Measurements from ENCODE around the gene MAGEA4. TPM values are rescaled to one million over a fixed set of nuclear protein-coding genes. Genes with fewer than 3 reads are reported as not detected.
"Not testable (repeated sequence)": the region's sequence is repeated elsewhere in the genome, so short reads cannot be mapped to it uniquely, and the experiment has no call there.

The MAGEA4 gene
- total and polyA plus RNA-seq, 2 donors: not detected

DNA sequence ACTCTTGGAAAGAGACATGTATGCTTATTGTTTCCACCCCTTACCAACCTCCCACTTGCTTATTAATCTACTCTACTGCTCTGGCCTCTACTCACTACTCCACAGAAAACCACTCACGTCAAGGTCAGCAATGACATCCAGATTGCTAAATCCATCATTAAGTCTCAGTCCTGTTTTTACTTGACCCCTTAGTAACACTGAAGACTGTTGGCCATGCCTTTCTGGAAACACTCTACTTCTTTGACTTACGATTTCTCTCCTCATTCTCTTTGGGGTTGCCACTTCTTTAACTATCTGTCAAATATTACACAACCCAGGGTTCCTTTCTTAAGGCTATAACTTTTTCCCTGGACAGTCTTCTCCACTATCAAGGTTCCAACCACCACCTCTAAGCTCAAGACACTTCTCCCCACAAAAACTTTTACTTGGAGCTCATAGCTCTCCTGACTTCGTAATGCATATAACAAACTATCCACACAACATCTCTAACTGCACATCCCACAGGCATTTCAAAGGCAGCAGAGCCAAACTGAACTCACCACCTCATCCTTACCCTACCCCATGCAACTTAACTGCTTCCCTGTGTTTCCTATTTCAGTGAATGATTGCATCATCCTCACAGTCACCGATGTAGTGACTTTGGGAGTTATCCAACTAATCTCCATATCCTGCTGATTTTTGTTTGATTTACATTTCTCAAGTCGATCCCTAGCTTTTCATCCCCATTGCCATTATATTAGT is 15.8 kb upstream of the MAGEA4 start:
- no peaks in the 10 kb centered on the region for H3K9me3 ChIP-seq (ENCODE audit: control insufficient read depth in 2 of 2, insufficient read depth in 1 of 2, low read length in 1 of 2)
- H3K27ac ChIP-seq (ENCODE audit: low read depth in 1 of 2, low read length in 1 of 2): no peak overlapping the region
- H3K36me3 ChIP-seq (ENCODE audit: control insufficient read depth in 2 of 2, insufficient read depth in 2 of 2, low read length in 1 of 2): no peaks in the 10 kb centered on the region
- 90% methylated on average over 5 of the region's 5 CpGs for WGBS
- H3K27me3 ChIP-seq (ENCODE audit: control insufficient read depth in 2 of 2, insufficient read depth in 1 of 2, low read length in 1 of 2): no peaks in the 10 kb centered on the region
- no peak overlapping the region for H3K4me3 ChIP-seq (ENCODE audit: low read length in 2 of 2)
- H3K4me1 ChIP-seq (ENCODE audit: control insufficient read depth in 2 of 2, insufficient read depth in 2 of 2, low read length in 2 of 2): no peaks in the 10 kb centered on the region
- no peak for DNase-seq (ENCODE audit: low read depth in 6 of 9, low spot score in 9 of 9)

DNA sequence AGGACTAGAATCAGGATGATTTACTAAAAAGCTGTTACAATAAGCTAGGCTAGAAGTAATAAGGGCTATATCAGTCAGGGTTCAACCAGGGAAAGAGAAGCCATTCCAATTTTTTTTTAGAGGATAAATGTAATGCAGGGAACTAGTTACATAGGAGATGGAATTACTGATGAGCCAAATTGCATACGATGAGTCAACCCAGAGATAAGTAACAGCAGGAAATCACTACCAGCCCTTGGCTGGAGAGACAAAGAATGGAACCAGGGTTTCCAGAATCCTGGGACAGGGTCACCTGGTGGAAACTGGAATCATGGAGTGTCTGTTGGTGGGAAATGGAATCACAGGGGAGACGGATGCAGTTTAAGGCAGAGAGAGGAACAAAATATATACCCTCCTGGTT is 13.1 kb upstream of the MAGEA4 start:
- H3K4me1 ChIP-seq (ENCODE audit: control insufficient read depth in 2 of 2, insufficient read depth in 2 of 2, low read length in 2 of 2): no peaks in the 10 kb centered on the region
- no peak for DNase-seq (ENCODE audit: low read depth in 6 of 9, low spot score in 9 of 9)
- H3K27ac ChIP-seq (ENCODE audit: low read depth in 1 of 2, low read length in 1 of 2): no peak overlapping the region
- H3K36me3 ChIP-seq (ENCODE audit: control insufficient read depth in 2 of 2, insufficient read depth in 2 of 2, low read length in 1 of 2): no peaks in the 10 kb centered on the region
- 93% methylated on average over 2 of the region's 2 CpGs for WGBS
- no peaks in the 10 kb centered on the region for H3K9me3 ChIP-seq (ENCODE audit: control insufficient read depth in 2 of 2, insufficient read depth in 1 of 2, low read length in 1 of 2)
- H3K4me3 ChIP-seq (ENCODE audit: low read length in 2 of 2): no peak overlapping the region
- H3K27me3 ChIP-seq (ENCODE audit: control insufficient read depth in 2 of 2, insufficient read depth in 1 of 2, low read length in 1 of 2): no peaks in the 10 kb centered on the region

DNA sequence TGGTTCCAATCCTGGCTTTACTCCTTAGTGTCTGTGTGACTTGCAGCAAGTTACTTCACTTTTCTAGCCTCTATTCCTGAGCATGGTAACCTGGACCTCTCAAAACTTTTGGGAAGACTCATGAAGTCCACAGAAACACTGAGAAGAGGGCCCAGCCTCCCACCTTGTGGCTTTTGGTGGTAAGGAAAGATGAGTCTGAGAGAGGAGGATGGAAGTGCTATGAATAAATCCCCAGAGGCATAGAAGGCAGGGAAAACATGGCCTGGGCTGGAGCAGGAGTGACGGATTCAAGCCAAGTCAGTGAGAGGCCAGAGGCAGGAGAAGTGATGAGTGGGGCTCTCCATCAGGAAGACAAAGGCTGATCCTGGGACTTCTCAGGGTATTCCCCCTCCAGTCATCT is 10.9 kb upstream of the MAGEA4 start:
- DNase-seq (ENCODE audit: low read depth in 6 of 9, low spot score in 9 of 9): no peak
- Histone ChIP-seq H3K27ac (ENCODE audit: low read depth in 1 of 2, low read length in 1 of 2) (no peak overlapping the region), H3K36me3 (ENCODE audit: control insufficient read depth in 2 of 2, insufficient read depth in 2 of 2, low read length in 1 of 2) (no peaks in the 10 kb centered on the region), H3K9me3 (ENCODE audit: control insufficient read depth in 2 of 2, insufficient read depth in 1 of 2, low read length in 1 of 2) (no peaks in the 10 kb centered on the region), H3K4me3 (ENCODE audit: low read length in 2 of 2) (no peak overlapping the region), H3K27me3 (ENCODE audit: control insufficient read depth in 2 of 2, insufficient read depth in 1 of 2, low read length in 1 of 2) (no peaks in the 10 kb centered on the region), H3K4me1 (ENCODE audit: control insufficient read depth in 2 of 2, insufficient read depth in 2 of 2, low read length in 2 of 2) (no peaks in the 10 kb centered on the region)
- WGBS: 86% methylated on average over 1 of the region's 1 CpG

DNA sequence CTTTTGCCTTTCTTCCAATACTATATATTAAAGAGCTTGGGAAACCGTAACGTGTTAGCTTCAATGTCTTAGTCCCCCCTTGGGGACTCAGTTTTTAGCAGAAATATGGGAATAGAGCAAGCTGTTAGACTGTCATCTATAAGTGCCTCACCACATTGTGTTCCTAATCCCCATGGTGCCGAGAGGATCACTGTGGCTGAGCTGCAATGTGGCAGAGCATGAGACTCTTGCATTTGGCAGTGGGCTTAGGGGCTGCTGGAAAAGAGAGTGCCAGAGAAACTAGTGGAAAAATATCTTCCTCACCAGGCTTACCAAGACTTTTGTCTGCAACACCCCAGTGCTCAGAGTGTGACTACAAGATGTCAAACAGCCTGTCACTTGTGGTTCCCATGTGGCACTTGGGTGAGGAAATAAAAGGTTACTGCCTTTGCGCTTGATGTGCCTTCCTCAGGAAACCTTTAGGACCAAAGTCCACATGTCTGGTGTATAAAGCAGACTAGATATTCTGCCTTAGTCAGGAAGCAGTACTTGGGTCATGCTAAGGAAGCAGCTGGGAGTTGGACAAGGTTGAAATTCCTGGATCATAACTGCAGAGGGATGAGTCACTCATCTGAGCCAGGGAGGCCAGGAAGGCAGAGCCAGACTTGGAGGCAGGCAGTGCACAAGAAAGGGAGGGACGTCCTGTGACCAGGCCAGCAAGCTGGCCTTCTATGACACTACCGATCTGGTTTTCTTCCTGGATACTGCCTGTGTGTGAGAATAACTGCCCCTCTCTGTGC is 9.7 kb upstream of the MAGEA4 start:
- Histone ChIP-seq H3K9me3 (ENCODE audit: control insufficient read depth in 2 of 2, insufficient read depth in 1 of 2, low read length in 1 of 2) (no peaks in the 10 kb centered on the region), H3K27me3 (ENCODE audit: control insufficient read depth in 2 of 2, insufficient read depth in 1 of 2, low read length in 1 of 2) (no peaks in the 10 kb centered on the region), H3K4me1 (ENCODE audit: control insufficient read depth in 2 of 2, insufficient read depth in 2 of 2, low read length in 2 of 2) (no peaks in the 10 kb centered on the region), H3K27ac (ENCODE audit: low read depth in 1 of 2, low read length in 1 of 2) (no peak overlapping the region), H3K36me3 (ENCODE audit: control insufficient read depth in 2 of 2, insufficient read depth in 2 of 2, low read length in 1 of 2) (no peaks in the 10 kb centered on the region), H3K4me3 (ENCODE audit: low read length in 2 of 2) (no peak overlapping the region)
- WGBS: 76% methylated on average over 6 of the region's 6 CpGs
- DNase-seq (ENCODE audit: low read depth in 6 of 9, low spot score in 9 of 9): no peak

DNA sequence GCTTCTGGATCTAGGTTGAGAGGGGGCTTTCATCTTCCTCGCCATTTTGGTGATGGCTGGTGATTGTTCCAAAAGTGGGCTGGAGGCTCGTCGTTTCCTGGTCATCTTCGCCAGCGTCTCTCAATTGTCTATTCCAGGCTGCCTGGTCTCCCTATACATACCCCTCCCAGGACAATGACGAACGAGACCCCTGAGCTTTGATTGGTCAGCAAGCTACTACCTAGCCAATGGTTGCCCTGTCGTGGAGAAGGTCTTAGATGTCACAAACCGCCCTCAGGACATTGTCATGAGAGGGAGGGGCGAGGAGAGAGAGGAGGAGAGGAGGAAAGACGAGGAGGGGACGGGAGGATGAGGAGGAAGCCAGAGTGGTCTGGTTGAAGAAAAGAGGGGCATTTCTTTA is 7.7 kb upstream of the MAGEA4 start:
- 95% methylated on average over 12 of the region's 12 CpGs for WGBS
- Histone ChIP-seq H3K36me3 (ENCODE audit: control insufficient read depth in 2 of 2, insufficient read depth in 2 of 2, low read length in 1 of 2) (no peaks in the 10 kb centered on the region), H3K27ac (ENCODE audit: low read depth in 1 of 2, low read length in 1 of 2) (no peak overlapping the region)

DNA sequence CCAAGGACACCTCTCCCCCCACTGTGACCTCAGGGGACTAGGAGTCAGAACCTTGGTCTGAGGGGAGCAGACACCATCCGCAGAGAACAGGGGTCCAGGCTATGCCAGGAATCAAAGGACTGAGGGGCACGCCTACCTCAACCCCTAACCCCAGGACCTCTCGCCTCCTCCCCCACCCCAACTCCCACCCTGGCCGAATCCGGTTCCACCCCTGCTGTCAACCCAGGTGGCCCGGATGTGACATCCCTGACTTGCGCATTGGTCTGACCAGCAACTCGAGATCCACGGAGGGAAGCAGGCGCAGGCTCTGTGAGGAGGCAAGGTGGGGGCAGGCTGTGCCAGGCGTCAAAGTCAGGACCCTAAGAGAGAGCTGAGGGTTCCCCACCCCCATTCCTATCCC is 468 bp upstream of the MAGEA4 start:
- Histone ChIP-seq H3K36me3 (ENCODE audit: control insufficient read depth in 2 of 2, insufficient read depth in 2 of 2, low read length in 1 of 2) (no peaks in the 10 kb centered on the region), H3K27me3 (ENCODE audit: control insufficient read depth in 2 of 2, insufficient read depth in 1 of 2, low read length in 1 of 2) (no peaks in the 10 kb centered on the region)
- WGBS: 92% methylated on average over 11 of the region's 11 CpGs

More for the DNA sequence above, 7.7 kb upstream of the MAGEA4 start:
- no peaks in the 10 kb centered on the region for H3K4me1 ChIP-seq (ENCODE audit: control insufficient read depth in 2 of 2, insufficient read depth in 2 of 2, low read length in 2 of 2)
- H3K9me3 ChIP-seq (ENCODE audit: control insufficient read depth in 2 of 2, insufficient read depth in 1 of 2, low read length in 1 of 2): no peaks in the 10 kb centered on the region
- DNase-seq (ENCODE audit: low read depth in 6 of 9, low spot score in 9 of 9): no peak
- no peak overlapping the region for H3K4me3 ChIP-seq (ENCODE audit: low read length in 2 of 2)
- no peaks in the 10 kb centered on the region for H3K27me3 ChIP-seq (ENCODE audit: control insufficient read depth in 2 of 2, insufficient read depth in 1 of 2, low read length in 1 of 2)

DNA sequence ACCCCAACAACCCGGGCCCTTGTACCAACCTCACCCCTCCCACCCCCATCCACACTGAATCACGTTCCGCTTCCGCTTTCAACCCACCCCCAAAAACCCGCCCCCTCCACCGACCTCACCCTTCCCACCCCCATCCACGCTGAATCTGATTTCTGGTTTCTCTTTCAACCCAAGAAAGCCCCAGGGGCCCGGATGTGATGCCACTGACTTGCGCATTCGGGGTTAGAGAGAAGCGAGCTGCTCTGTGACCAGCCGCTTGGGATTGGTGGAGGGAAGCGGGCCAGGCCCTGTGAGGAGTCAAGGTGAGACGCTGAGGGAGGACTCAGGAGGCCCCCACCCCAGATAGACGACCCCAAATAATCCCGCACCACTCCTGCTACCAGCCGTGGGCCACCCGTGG is 6.0 kb downstream of the MAGEA4 start:
- not testable (repeated sequence) for DNase-seq (ENCODE audit: low read depth in 6 of 9, low spot score in 9 of 9); H3K36me3 ChIP-seq (ENCODE audit: control insufficient read depth in 2 of 2, insufficient read depth in 2 of 2, low read length in 1 of 2); H3K27me3 ChIP-seq (ENCODE audit: control insufficient read depth in 2 of 2, insufficient read depth in 1 of 2, low read length in 1 of 2); H3K27ac ChIP-seq (ENCODE audit: low read depth in 1 of 2, low read length in 1 of 2); H3K4me1 ChIP-seq (ENCODE audit: control insufficient read depth in 2 of 2, insufficient read depth in 2 of 2, low read length in 2 of 2); H3K4me3 ChIP-seq (ENCODE audit: low read length in 2 of 2)
- WGBS: 96% methylated on average over 18 of the region's 18 CpGs
- H3K9me3 ChIP-seq (ENCODE audit: control insufficient read depth in 2 of 2, insufficient read depth in 1 of 2, low read length in 1 of 2): peaks cover 0 to 29% of the 10 kb centered on the region in 2 donors

More for the DNA sequence above, 468 bp upstream of the MAGEA4 start:
- H3K4me1 ChIP-seq (ENCODE audit: control insufficient read depth in 2 of 2, insufficient read depth in 2 of 2, low read length in 2 of 2): no peaks in the 10 kb centered on the region
- H3K27ac ChIP-seq (ENCODE audit: low read depth in 1 of 2, low read length in 1 of 2): no peak overlapping the region
- no peak for DNase-seq (ENCODE audit: low read depth in 6 of 9, low spot score in 9 of 9)
- peaks cover 0 to 5% of the 10 kb centered on the region in 2 donors for H3K9me3 ChIP-seq (ENCODE audit: control insufficient read depth in 2 of 2, insufficient read depth in 1 of 2, low read length in 1 of 2)
- H3K4me3 ChIP-seq (ENCODE audit: low read length in 2 of 2): no peak overlapping the region

DNA sequence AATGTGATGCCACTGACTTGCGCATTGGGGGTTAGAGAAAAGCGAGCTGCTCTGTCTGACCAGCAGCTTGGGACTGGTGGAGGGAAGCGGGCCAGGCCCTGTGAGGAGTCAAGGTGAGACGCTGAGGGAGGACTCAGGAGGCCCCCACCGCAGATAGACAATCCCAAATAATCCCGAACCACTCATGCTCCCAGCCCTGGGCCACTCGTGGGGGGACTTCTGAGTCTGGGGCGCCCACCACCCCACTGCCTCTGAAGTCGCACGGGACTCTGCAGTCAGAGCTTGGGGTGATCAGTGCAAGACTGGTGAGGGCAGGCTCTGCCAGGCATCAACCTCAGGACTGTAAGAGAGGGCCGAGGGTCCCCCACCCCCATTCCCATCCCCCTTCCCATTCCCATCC is 6.9 kb downstream of the MAGEA4 start:
- no peak for DNase-seq (ENCODE audit: low read depth in 6 of 9, low spot score in 9 of 9)
- 99% methylated on average over 11 of the region's 11 CpGs for WGBS

DNA sequence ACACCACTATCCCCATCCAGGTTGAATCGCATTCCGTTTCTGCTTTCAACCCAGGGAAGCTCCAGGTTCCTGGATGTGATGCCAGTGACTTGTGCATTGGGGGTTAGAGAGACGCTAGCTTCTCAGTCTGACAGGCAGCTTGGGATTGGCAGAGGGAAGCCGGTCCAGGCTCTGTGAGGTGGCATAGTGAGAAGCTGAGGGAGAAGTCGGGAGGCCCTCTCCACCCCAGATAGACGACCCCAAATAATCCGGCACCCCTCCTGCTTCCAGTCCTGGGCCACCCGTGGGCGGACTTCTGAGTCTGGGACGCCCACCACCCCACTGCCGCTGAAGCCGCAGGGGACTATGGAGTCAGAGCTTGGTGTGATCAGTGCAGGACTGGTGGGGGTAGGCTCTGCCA is 7.4 kb downstream of the MAGEA4 start:
- Histone ChIP-seq H3K9me3 (ENCODE audit: control insufficient read depth in 2 of 2, insufficient read depth in 1 of 2, low read length in 1 of 2) (peaks cover 0 to 33% of the 10 kb centered on the region in 2 donors), H3K4me3 (ENCODE audit: low read length in 2 of 2) (no peak overlapping the region), H3K4me1 (ENCODE audit: control insufficient read depth in 2 of 2, insufficient read depth in 2 of 2, low read length in 2 of 2) (no peaks in the 10 kb centered on the region), H3K27ac (ENCODE audit: low read depth in 1 of 2, low read length in 1 of 2) (no peak overlapping the region), H3K27me3 (ENCODE audit: control insufficient read depth in 2 of 2, insufficient read depth in 1 of 2, low read length in 1 of 2) (no peaks in the 10 kb centered on the region), H3K36me3 (ENCODE audit: control insufficient read depth in 2 of 2, insufficient read depth in 2 of 2, low read length in 1 of 2) (no peaks in the 10 kb centered on the region)
- WGBS: 97% methylated on average over 12 of the region's 12 CpGs
- no peak for DNase-seq (ENCODE audit: low read depth in 6 of 9, low spot score in 9 of 9)

More for the DNA sequence above, 6.9 kb downstream of the MAGEA4 start:
- Histone ChIP-seq H3K36me3 (ENCODE audit: control insufficient read depth in 2 of 2, insufficient read depth in 2 of 2, low read length in 1 of 2) (no peaks in the 10 kb centered on the region), H3K4me1 (ENCODE audit: control insufficient read depth in 2 of 2, insufficient read depth in 2 of 2, low read length in 2 of 2) (no peaks in the 10 kb centered on the region), H3K27ac (ENCODE audit: low read depth in 1 of 2, low read length in 1 of 2) (no peak overlapping the region), H3K4me3 (ENCODE audit: low read length in 2 of 2) (no peak overlapping the region), H3K9me3 (ENCODE audit: control insufficient read depth in 2 of 2, insufficient read depth in 1 of 2, low read length in 1 of 2) (peaks cover 0 to 33% of the 10 kb centered on the region in 2 donors), H3K27me3 (ENCODE audit: control insufficient read depth in 2 of 2, insufficient read depth in 1 of 2, low read length in 1 of 2) (no peaks in the 10 kb centered on the region)

Data from thymus (tissue), 11 donors.